ENCODE results near the gene NKAPD1.
"Not testable (repeated sequence)": the region's sequence is repeated elsewhere in the genome, so short reads cannot be mapped to it uniquely, and the experiment has no call there.

Gene NKAPD1

GRCh38 chr11:112073941-112074811 is at the start of gene NKAPD1, which contains the start of gene PIH1D2:
TSS of gene NKAPD1 (plus strand) at chr11:112074299. CDS start at chr11:112075575, 1,276 bp downstream.
TSS of gene PIH1D2 (minus strand) at chr11:112074017. CDS start at chr11:112073174, 843 bp downstream.
- DNase-seq (ENCODE audit: low read depth), result peak; percentile 75

- DNase-seq (ENCODE audit: low read depth), result peak; percentile 49
Observed at GRCh38 chr11:112024773-112025678, 49.1 kb upstream of the NKAPD1 start, which contains the start of gene DLAT. TSS of gene DLAT (plus strand) at chr11:112025408. CDS start at chr11:112025473, 65 bp downstream.

- no peak for DNase-seq (ENCODE audit: low read depth)
Observed at GRCh38 chr11:112025707-112026106, 48.4 kb upstream of the NKAPD1 start.

- not testable (repeated sequence) for DNase-seq (ENCODE audit: low read depth)
Observed at GRCh38 chr11:112026784-112027410, 47.2 kb upstream of the NKAPD1 start.

- DNase-seq (ENCODE audit: low read depth), result no peak
Observed at GRCh38 chr11:112029460-112029859, 44.6 kb upstream of the NKAPD1 start.

GRCh38 chr11:112033902-112034301 is 40.2 kb upstream of the NKAPD1 start:
- no peak for DNase-seq (ENCODE audit: low read depth)

GRCh38 chr11:112037527-112037926 is 36.6 kb upstream of the NKAPD1 start:
- no peak for DNase-seq (ENCODE audit: low read depth)

GRCh38 chr11:112042161-112042960 is 31.7 kb upstream of the NKAPD1 start:
- DNase-seq (ENCODE audit: low read depth), result peak; percentile 12

- DNase-seq (ENCODE audit: low read depth), result no peak
Observed at GRCh38 chr11:112042961-112043304, 31.2 kb upstream of the NKAPD1 start.

GRCh38 chr11:112044961-112045360 is 29.1 kb upstream of the NKAPD1 start:
- no peak for DNase-seq (ENCODE audit: low read depth)

- DNase-seq (ENCODE audit: low read depth), result not testable (repeated sequence)
Observed at GRCh38 chr11:112046647-112047046, 27.5 kb upstream of the NKAPD1 start.

GRCh38 chr11:112048256-112048655 is 25.8 kb upstream of the NKAPD1 start:
- DNase-seq (ENCODE audit: low read depth), result not testable (repeated sequence)

GRCh38 chr11:112049777-112050176 is 24.3 kb upstream of the NKAPD1 start:
- DNase-seq (ENCODE audit: low read depth), result no peak

GRCh38 chr11:112050721-112051120 is 23.4 kb upstream of the NKAPD1 start:
- no peak for DNase-seq (ENCODE audit: low read depth)

GRCh38 chr11:112051768-112052167 is 22.3 kb upstream of the NKAPD1 start:
- DNase-seq (ENCODE audit: low read depth), result no peak

- no peak for DNase-seq (ENCODE audit: low read depth)
Observed at GRCh38 chr11:112057170-112057569, 16.9 kb upstream of the NKAPD1 start.

- DNase-seq (ENCODE audit: low read depth), result no peak
Observed at GRCh38 chr11:112058103-112058502, 16.0 kb upstream of the NKAPD1 start.

GRCh38 chr11:112062923-112063322 is 11.2 kb upstream of the NKAPD1 start:
- DNase-seq (ENCODE audit: low read depth), result no peak

- peak; percentile 70 for DNase-seq (ENCODE audit: low read depth)
Observed at GRCh38 chr11:112082729-112083128, 8.6 kb downstream of the NKAPD1 start.

- DNase-seq (ENCODE audit: low read depth), result peak; percentile 7
Observed at GRCh38 chr11:112085822-112086421, 11.8 kb downstream of the NKAPD1 start.
